HG03342 (cell line): ENCODE results near the gene NRG4.
"Not testable (repeated sequence)": the region's sequence is repeated elsewhere in the genome, so short reads cannot be mapped to it uniquely, and the experiment has no call there.

ENCODE experiments used
- ATAC-seq: cut with Tn5 transposase; IDR thresholded peaks from one replicate; pipeline ENCODE4 v1.9.1; 2021; ENCODE audit warnings: mild to moderate bottlenecking, moderate library complexity; ENCODE audit not compliant: unreplicated experiment

NRG4 gene

GRCh38 chr15:76011627-76012551, at the start of gene NRG4:
Gene NRG4, minus strand, starts transcription at chr15:76012424. Its CDS starts 1,194 bp downstream, at chr15:76011230.
- no peak for ATAC-seq

- no peak for ATAC-seq
Observed at GRCh38 chr15:76061700-76062099, 49.5 kb upstream of the NRG4 start.

- no peak for ATAC-seq
Observed at GRCh38 chr15:76060118-76060989, 48.1 kb upstream of the NRG4 start.

- ATAC-seq: no peak
Observed at GRCh38 chr15:76059320-76060117, 47.3 kb upstream of the NRG4 start, which contains the start of gene TMEM266. Gene TMEM266, plus strand, starts transcription at chr15:76059985. Its CDS starts 74,279 bp downstream, at chr15:76134264.

- no peak for ATAC-seq
Observed at GRCh38 chr15:76058714-76059319, 46.6 kb upstream of the NRG4 start.

- peak; percentile 21 for ATAC-seq
Observed at GRCh38 chr15:76057332-76058000, 45.2 kb upstream of the NRG4 start.

GRCh38 chr15:76056931-76057330, 44.7 kb upstream of the NRG4 start:
- ATAC-seq: peak; percentile 66

- not testable (repeated sequence) for ATAC-seq
Observed at GRCh38 chr15:76054201-76054600, 42.0 kb upstream of the NRG4 start.

GRCh38 chr15:76038512-76038911, 26.3 kb upstream of the NRG4 start:
- no peak for ATAC-seq

- no peak for ATAC-seq
Observed at GRCh38 chr15:76035593-76035992, 23.4 kb upstream of the NRG4 start.

GRCh38 chr15:76034111-76034510, 21.9 kb upstream of the NRG4 start:
- no peak for ATAC-seq

GRCh38 chr15:76033438-76033837, 21.2 kb upstream of the NRG4 start:
- ATAC-seq: no peak

- no peak for ATAC-seq
Observed at GRCh38 chr15:76032046-76032445, 19.8 kb upstream of the NRG4 start.

- ATAC-seq: no peak
Observed at GRCh38 chr15:76024021-76024768, 12.0 kb upstream of the NRG4 start.

- not testable (repeated sequence) for ATAC-seq
Observed at GRCh38 chr15:76013470-76013869, 1.2 kb upstream of the NRG4 start.

GRCh38 chr15:76010613-76011012, 1.6 kb downstream of the NRG4 start:
- ATAC-seq: no peak

GRCh38 chr15:76006136-76006778, 6.0 kb downstream of the NRG4 start:
- no peak for ATAC-seq

GRCh38 chr15:76003364-76003763, 8.9 kb downstream of the NRG4 start:
- ATAC-seq: no peak

GRCh38 chr15:75995611-75996010, 16.6 kb downstream of the NRG4 start:
- no peak for ATAC-seq
